Neural cell (in vitro differentiated cells): ENCODE results near the gene ADTRP.

ENCODE experiments used
- POLR2AphosphoS5 ChIP-seq: IDR thresholded peaks from 2 replicates; pipeline ENCODE4 v1.6.1; 2012
- RAD21 ChIP-seq: fragments of 450-650 bp; conservative IDR thresholded peaks from 2 replicates; pipeline ENCODE4 v1.6.1; 2014; ENCODE audit warnings: antibody characterized with exemption, mild to moderate bottlenecking, moderate library complexity
- REST ChIP-seq: IDR thresholded peaks from 2 replicates; pipeline ENCODE4 v1.6.1; 2012; ENCODE audit warnings: borderline replicate concordance
- SMC3 ChIP-seq: fragments of 450-650 bp; conservative IDR thresholded peaks from 2 replicates; pipeline ENCODE4 v1.6.1; 2014; ENCODE audit warnings: antibody characterized with exemption, mild to moderate bottlenecking, moderate library complexity; ENCODE audit not compliant: poor library complexity
- TF ChIP-seq, protein P1 (sequence below): fragments of 450-650 bp; IDR thresholded peaks from 2 replicates; pipeline ENCODE4 v1.5.1; 2014; ENCODE audit warnings: antibody characterized with exemption, mild to moderate bottlenecking, moderate library complexity; ENCODE audit not compliant: poor library complexity, severe bottlenecking

- TF ChIP-seq, protein P1, sequence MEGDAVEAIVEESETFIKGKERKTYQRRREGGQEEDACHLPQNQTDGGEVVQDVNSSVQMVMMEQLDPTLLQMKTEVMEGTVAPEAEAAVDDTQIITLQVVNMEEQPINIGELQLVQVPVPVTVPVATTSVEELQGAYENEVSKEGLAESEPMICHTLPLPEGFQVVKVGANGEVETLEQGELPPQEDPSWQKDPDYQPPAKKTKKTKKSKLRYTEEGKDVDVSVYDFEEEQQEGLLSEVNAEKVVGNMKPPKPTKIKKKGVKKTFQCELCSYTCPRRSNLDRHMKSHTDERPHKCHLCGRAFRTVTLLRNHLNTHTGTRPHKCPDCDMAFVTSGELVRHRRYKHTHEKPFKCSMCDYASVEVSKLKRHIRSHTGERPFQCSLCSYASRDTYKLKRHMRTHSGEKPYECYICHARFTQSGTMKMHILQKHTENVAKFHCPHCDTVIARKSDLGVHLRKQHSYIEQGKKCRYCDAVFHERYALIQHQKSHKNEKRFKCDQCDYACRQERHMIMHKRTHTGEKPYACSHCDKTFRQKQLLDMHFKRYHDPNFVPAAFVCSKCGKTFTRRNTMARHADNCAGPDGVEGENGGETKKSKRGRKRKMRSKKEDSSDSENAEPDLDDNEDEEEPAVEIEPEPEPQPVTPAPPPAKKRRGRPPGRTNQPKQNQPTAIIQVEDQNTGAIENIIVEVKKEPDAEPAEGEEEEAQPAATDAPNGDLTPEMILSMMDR: no peak
- TF ChIP-seq SMC3: no peak
- TF ChIP-seq RAD21: no peak
- no peak for TF ChIP-seq REST
- TF ChIP-seq POLR2AphosphoS5: no peak
Observed at GRCh38 chr6:11821781-11822180, 43.2 kb upstream of the ADTRP start.
